Stimulated activated naive CD8-positive, alpha-beta T cell treated with anti-CD3 and anti-CD28 coated beads, Interleukin-15, Interleukin-2, amounts not matched to agents 100 U/mL and 50 U/mL, for 24 hours (primary cell): ENCODE measurements around the gene RAPGEFL1.
A peak's percentile ranks its signal among the peaks of the same experiment; 100 is the strongest.
"Not testable (repeated sequence)": the region's sequence is repeated elsewhere in the genome, so short reads cannot be mapped to it uniquely, and the experiment has no call there.

Experiments
- ATAC-seq: fragments of 150-1000 bp; cut with Tn5 transposase; one replicate; pipeline ENCODE4 v1.10.0; 2021
- DNase-seq: peaks from one replicate; pipeline ENCODE4 v3.0.0; 2021

Gene RAPGEFL1

DNA sequence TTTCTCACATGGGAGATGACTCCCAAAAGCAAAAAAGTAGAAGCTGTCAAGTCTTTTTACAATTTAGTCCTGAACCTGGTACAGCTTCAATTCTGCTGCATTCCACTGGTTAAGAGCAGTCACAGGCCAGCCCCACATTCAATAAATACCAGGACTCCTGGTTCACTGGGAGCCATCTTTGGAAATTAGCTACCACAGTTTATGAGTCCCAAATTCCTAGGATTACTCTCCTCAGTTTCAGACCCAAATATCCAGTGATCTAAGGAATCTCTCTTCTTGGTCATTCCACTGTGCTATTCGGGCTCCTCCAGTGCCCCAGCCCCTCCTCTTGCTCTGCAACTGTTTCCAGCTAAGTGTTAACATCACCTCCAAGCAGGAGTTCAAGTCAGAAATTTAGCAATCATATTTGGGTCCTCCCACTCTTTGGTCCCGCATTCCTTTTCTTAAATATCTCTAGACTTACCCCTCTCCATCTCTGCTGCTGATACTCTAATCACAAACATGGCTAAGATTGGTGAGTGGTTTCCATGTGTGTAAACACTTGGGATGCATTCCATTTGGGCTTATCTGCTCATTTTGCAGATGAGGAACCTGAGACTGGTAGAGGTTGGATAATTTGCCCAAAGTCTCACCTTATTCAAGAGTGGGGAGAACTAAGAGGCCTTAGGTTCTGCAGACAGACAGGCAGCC, 32.3 kb downstream of the RAPGEFL1 start:
- ATAC-seq (no peak), DNase-seq (no peak)

- DNase-seq, ATAC-seq: not testable (repeated sequence)
Observed at GRCh38 chr17:40213914-40214313, 36.6 kb downstream of the RAPGEFL1 start.

DNA sequence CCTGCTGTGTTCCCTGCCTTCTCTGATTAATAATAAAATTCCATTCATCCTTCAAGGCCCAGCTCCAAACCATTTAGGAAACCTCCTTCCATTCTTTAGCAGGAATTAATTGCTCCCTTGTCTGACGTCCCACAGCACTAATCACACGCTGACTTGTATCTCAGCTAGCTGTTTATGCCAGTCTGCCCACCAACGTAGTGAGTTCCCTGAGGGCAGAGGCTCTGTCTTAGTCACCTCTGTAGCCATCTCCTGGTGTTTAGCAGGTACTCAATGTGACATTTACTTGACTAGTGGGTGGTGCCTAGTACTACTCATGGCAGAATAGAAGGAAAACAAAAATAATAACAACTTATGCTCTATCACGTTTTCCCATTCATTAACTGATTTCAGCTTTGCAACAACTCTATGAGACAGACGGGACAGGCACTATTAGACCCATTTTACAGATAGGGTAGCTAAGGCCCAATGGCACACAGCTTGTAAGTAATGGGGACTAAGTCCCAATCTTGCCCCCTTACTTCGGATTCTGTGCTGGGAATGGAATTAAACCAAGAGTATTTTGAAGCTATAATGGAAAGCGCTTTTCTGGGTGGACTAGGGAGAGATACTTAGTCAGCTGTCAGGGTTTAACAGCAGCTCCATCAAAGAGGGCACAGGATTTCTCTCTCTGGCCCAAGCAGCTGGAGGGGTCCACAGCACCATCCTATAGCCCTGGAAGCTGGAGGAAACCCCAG, 40.9 kb downstream of the RAPGEFL1 start:
- DNase-seq (peak; percentile 10), ATAC-seq (peak; percentile 33)

DNA sequence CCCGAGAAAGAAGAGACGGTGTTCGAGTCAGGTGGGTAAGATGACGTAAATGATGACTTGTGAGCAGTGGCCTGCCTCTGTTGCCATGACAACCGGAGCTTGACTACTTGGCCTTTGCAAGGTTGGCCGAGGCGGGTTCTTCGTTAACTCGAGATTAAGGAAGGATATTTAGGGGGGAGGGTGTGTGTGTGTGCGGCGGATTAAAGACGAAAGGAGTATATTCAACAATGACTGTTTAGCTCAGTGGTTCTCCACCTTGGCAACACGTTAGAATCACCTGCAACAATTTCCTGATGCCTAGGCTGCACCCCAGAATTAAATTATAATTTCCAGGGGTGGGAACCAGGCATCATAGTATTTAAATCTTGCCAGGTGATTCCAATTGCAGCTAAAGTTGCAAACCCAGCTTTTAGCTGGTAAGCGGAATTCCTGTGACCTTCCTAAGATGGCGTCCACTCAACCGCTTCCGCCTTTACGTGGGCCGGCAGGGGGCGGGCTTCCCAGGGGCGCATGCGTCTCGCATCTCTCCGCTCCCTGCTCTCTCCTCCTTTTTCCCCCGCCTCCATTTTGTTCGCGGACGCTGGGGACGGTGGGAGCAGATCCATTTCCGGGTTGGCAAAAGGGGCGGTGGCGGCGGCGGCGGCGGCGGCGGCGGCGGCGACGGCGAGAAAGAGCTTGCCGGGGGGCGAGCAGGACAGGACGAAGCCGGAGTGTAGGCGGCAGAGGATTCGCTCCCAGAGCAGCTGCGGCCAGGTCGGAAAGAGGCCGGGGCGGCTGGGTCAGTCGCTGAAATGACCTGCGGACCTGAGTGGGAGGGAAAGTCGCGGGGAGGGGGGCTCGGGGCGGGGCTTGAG, 41.7 kb downstream of the RAPGEFL1 start, which contains the start of gene WIPF2:
Gene WIPF2 (plus strand): TSS at position 565 of the 854 bp plus-strand sequence. CDS start 37,156 bp downstream, outside the sequence.
- ATAC-seq (peak; percentile 94), DNase-seq (peak; percentile 98)

DNA sequence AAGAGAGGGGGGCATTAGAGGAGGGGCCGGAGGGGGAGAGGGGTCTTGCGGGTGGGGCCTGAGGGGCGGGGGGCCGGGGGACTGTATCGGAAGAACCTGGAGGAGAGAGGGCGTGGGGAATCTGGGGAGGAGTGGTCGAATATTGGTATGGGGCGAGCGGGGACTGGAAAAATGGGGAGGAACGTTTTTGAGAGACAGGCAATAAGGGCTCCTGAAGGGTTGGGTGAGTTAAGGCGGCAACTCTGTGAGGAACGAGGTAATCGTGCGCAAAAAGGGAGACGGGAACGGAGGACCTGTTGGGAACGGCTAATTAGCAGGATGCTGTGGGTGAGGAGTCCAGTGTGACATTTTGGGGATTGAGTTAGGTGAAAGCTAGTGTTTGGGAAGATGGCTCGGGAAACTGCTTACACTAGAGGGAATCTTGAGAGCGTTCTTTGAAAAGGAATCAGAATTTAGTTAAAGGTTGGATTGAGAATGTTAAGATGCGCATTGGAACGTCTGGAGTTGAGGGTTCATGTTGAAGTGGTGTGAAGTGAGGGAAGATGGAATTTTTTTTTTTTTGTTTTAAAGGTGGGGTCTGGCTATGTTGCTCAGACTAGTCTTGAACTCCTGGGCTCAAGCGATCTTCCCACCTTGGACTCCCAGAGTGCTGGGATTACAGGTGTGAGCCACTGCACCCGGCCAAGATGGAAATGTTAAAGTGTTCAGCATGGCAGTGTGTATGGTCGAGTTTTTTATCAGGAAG, 42.5 kb downstream of the RAPGEFL1 start:
- ATAC-seq (no peak), DNase-seq (peak; percentile 45)

DNA sequence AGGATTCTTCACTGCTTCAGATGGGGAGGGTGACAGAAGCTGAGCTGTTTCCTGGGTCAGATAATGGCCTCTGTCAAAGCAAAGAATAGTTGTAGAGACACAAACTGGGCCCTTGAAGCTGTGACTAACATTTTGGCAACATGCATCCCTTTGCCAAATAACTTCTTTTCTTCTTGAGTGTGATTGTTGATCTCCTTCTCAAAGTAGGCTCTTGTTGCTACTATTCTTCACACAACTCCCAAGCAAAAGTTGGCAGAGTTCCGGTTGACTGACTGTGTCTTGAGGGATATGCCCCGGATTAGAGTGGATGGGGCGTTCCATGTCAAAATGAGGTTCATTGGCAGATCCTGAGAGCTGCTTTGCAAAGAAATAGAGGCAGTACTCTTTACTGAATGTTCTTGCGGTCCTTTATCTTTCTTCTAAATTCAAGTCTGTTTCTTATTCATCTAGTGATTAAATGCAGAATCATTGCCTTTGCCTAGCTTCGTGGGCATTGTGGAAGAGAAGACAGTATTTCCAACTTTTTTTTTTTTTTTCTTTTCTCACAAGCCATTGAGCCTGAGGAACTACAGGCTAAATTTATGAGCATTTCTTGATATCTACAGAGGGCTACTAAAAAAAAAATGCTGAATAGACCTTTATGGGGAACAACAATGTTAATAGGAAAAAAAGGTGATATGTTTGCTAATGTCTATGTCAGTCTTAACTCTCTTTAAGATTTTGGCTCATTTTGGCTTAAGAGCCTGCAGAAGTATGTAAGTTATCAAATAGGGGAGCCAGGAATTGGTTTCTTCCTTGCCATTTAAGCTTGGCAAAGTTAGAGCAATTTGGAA, 47.7 kb downstream of the RAPGEFL1 start:
- ATAC-seq: no peak
- no peak for DNase-seq

DNA sequence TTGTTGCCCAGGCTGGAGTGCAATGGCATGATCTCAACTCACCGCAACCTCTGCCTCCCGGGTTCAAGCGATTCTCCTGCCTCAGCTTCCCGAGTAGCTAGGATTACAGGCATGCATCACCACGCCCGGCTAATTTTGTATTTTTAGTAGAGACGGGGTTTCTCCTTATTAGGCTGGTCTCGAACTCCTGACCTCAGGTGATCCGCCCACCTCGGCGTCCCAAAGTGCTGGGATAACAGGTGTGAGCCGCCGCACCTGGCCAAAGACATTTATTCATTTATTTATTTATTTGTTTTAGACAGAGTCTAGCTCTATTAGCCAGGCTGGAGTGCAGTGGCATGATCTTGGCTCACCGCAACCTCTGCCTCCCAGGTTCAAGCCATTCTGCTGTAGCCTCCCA, 51.9 kb downstream of the RAPGEFL1 start:
- DNase-seq, ATAC-seq: not testable (repeated sequence)

- DNase-seq: no peak
- no peak for ATAC-seq
Observed at GRCh38 chr17:40230670-40231069, 53.4 kb downstream of the RAPGEFL1 start.

- not testable (repeated sequence) for ATAC-seq, DNase-seq
Observed at GRCh38 chr17:40231928-40232327, 54.7 kb downstream of the RAPGEFL1 start.

GRCh38 chr17:40241252-40241834, 64.1 kb downstream of the RAPGEFL1 start:
- ATAC-seq (no peak), DNase-seq (no peak)

- DNase-seq (no peak), ATAC-seq (no peak)
Observed at GRCh38 chr17:40242774-40243173, 65.5 kb downstream of the RAPGEFL1 start.

GRCh38 chr17:40243761-40244160, 66.5 kb downstream of the RAPGEFL1 start:
- DNase-seq: no peak
- ATAC-seq: no peak

DNA sequence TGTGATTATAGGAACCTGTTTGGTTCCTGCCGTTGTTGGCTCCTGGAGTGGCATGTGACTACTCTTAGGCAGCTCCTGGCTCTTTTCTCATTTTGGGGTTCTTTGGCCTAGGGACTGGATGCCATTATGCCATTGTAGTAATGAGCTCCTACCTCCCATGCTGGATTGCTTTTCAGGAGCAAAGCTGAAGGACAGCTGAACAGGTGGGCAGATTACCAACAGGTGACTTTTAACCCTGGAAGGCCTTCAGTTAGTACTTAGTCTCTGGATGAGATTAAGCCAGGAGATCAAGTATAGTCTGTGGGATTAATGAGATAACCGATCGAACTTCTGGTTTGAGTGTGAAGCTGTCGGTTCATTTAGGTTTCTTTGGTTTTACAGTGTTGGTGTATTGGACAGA, 67.0 kb downstream of the RAPGEFL1 start:
- ATAC-seq: no peak
- no peak for DNase-seq
